ENCODE data around the gene TERB1. TPM values are rescaled to one million over a fixed set of nuclear protein-coding genes. Genes with fewer than 3 reads are reported as not detected.

Gene TERB1
- total and polyA plus RNA-seq, 10 donors, result 0.04 to 0.41 TPM; not detected in 8

- 95 to 99% (median 97%) methylated on average over 4 of the region's 4 CpGs for WGBS, 5 donors
- Histone ChIP-seq H3K27me3 (replicated peaks in 1 of 7) (no peaks in the 10 kb centered on the region), H3K9me3 (no peaks in the 10 kb centered on the region), H3K27ac (no peak overlapping the region), H3K36me3 (peaks cover 3 to 100% (median 77%) of the 10 kb centered on the region in 6 donors), H3K4me1 (no peaks in the 10 kb centered on the region), H3K4me3 (no peak overlapping the region)
- no peak for DNase-seq
- intact Hi-C loops (cut with DNase I; ENCODE audit: low total_unique reads), result no loop called here
- no peak for TF ChIP-seq POLR2AphosphoS5 (IDR thresholded peaks at IDR 0.05)
- no peak for TF ChIP-seq POLR2A (IDR thresholded peaks at IDR 0.05)
- TF ChIP-seq CTCF (IDR thresholded peaks at IDR 0.05 in 8 of 11, conservative IDR thresholded peaks at IDR 0.05 in 3 of 11), result no peak
Observed at GRCh38 chr16:66810391-66810790, 9.0 kb upstream of the TERB1 start.

GRCh38 chr16:66809765-66810164, 8.4 kb upstream of the TERB1 start:
- intact Hi-C loops (cut with DNase I; ENCODE audit: low total_unique reads), result no loop called here
- TF ChIP-seq CTCF (IDR thresholded peaks at IDR 0.05 in 8 of 11, conservative IDR thresholded peaks at IDR 0.05 in 3 of 11) (no peak), POLR2AphosphoS5 (IDR thresholded peaks at IDR 0.05) (no peak), POLR2A (IDR thresholded peaks at IDR 0.05) (no peak)
- WGBS, 5 donors, result 88 to 98% (median 92%) methylated on average over 4 of the region's 4 CpGs
- Histone ChIP-seq H3K27me3 (replicated peaks in 1 of 7) (no peaks in the 10 kb centered on the region), H3K27ac (no peak overlapping the region), H3K9me3 (no peaks in the 10 kb centered on the region), H3K36me3 (peaks cover 3 to 100% (median 77%) of the 10 kb centered on the region in 6 donors), H3K4me1 (no peaks in the 10 kb centered on the region), H3K4me3 (no peak overlapping the region)
- DNase-seq, result no peak

GRCh38 chr16:66802159-66802558, 775 bp upstream of the TERB1 start:
- intact Hi-C loops (cut with DNase I; ENCODE audit: low total_unique reads), result no loop called here
- peaks cover 0 to 65% (median 57%) of the 10 kb centered on the region in 6 donors for H3K36me3 ChIP-seq
- no peak overlapping the region for H3K4me3 ChIP-seq
- no peaks in the 10 kb centered on the region for H3K27me3 ChIP-seq (replicated peaks in 1 of 7)
- no peak overlapping the region for H3K27ac ChIP-seq
- no peak for DNase-seq
- no peaks in the 10 kb centered on the region for H3K9me3 ChIP-seq
- 73 to 92% (median 80%) methylated on average over 5 of the region's 5 CpGs for WGBS, 5 donors
- no peaks in the 10 kb centered on the region for H3K4me1 ChIP-seq
- TF ChIP-seq POLR2A (IDR thresholded peaks at IDR 0.05) (no peak), POLR2AphosphoS5 (IDR thresholded peaks at IDR 0.05) (no peak), CTCF (IDR thresholded peaks at IDR 0.05 in 8 of 11, conservative IDR thresholded peaks at IDR 0.05 in 3 of 11) (no peak)

- no peak for DNase-seq
- intact Hi-C loops (cut with DNase I; ENCODE audit: low total_unique reads), result no loop called here
- Histone ChIP-seq H3K4me3 (no peak overlapping the region), H3K9me3 (no peaks in the 10 kb centered on the region), H3K27ac (no peak overlapping the region), H3K36me3 (peaks cover 0 to 52% (median 45%) of the 10 kb centered on the region in 6 donors), H3K27me3 (replicated peaks in 1 of 7) (no peaks in the 10 kb centered on the region), H3K4me1 (no peaks in the 10 kb centered on the region)
- TF ChIP-seq POLR2A (IDR thresholded peaks at IDR 0.05) (no peak), POLR2AphosphoS5 (IDR thresholded peaks at IDR 0.05) (peak in 1 of 3 donors; percentile 8), CTCF (IDR thresholded peaks at IDR 0.05 in 8 of 11, conservative IDR thresholded peaks at IDR 0.05 in 3 of 11) (no peak)
- WGBS, 5 donors, result 91 to 100% (median 96%) methylated on average over 7 to 19 of the region's 19 CpGs
Observed at GRCh38 chr16:66800856-66801255, 528 bp downstream of the TERB1 start.
